Peyer's patch (tissue), 4 donors: Measurements from ENCODE around the gene ABI3.

ENCODE experiments used
- CTCF ChIP-seq, 6 experiments: fragments of 450-650 bp in 4 of 6; fragments of 200-600 bp in 2 of 6; sonication (generic) in 1 of 6; IDR thresholded peaks; one replicate each; pipeline ENCODE4 v1.5.1; 2017 to 2019; ENCODE audit warnings: antibody characterized with exemption in 6 of 6, mild to moderate bottlenecking in 3 of 6, moderate library complexity in 1 of 6
- POLR2A ChIP-seq, 2 donors: fragments of 450-650 bp; IDR thresholded peaks; one replicate each; pipeline ENCODE4 v1.5.1; 2017; ENCODE audit warnings: antibody characterized with exemption in 2 of 2, mild to moderate bottlenecking in 2 of 2, moderate library complexity in 2 of 2

GRCh38 chr17:49258394-49258793, 47.9 kb downstream of the ABI3 start:
- no peak for TF ChIP-seq POLR2A (IDR thresholded peaks at IDR 0.05)
- TF ChIP-seq CTCF (IDR thresholded peaks at IDR 0.05): no peak
